ENCODE results near the gene CD4.

CD4 gene

DNA sequence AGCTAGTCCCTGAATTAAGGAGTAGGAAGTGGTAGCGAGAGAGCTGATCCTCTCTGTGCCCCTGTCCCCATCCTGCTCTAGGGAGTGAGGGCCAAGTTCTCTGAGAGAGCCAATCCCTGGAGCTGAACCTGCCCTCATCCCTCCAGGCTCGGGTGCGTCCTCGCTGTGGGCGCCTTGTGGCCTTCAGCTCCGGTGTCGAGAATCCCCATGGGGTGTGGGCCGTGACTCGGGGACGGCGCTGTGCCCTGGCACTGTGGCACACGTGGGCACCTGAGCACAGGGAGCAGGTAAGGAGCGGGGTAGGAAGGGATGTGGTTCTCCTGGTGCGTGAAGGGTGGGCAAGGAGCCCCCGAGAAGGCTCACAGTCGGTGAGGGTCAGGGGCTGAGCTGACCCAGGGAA is 49.5 kb downstream of the CD4 start:
- Histone ChIP-seq H3K4me1 (ENCODE audit: control insufficient read depth, insufficient read depth, low read length) (no peaks in the 10 kb centered on the region), H3K9me3 (ENCODE audit: control insufficient read depth, insufficient read depth, low read depth, low read length) (no peaks in the 10 kb centered on the region), H3K27ac (ENCODE audit: extremely low read depth, low read depth, low read length) (no peak overlapping the region), H3K36me3 (ENCODE audit: control insufficient read depth in 2 of 2, insufficient read depth in 1 of 2, low read length in 2 of 2) (peaks cover 14 to 89% of the 10 kb centered on the region in 2 experiments; a peak in 2 of 3 replicates), H3K4me3 (ENCODE audit: low read depth, low read length) (no peak overlapping the region)
- POLR2A ChIA-PET: interaction anchor here (1.7 to 6.5 kb wide), 3 partner anchors 9 to 13 kb away, joined by 6 to 62 read pairs (median 8); partner anchors contain the start of genes CDCA3 and USP5
- TF ChIP-seq, protein P1, sequence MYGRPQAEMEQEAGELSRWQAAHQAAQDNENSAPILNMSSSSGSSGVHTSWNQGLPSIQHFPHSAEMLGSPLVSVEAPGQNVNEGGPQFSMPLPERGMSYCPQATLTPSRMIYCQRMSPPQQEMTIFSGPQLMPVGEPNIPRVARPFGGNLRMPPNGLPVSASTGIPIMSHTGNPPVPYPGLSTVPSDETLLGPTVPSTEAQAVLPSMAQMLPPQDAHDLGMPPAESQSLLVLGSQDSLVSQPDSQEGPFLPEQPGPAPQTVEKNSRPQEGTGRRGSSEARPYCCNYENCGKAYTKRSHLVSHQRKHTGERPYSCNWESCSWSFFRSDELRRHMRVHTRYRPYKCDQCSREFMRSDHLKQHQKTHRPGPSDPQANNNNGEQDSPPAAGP (tag by site-specific recombination; IDR thresholded peaks at IDR 0.05): no peak
- TF ChIP-seq, protein P2, sequence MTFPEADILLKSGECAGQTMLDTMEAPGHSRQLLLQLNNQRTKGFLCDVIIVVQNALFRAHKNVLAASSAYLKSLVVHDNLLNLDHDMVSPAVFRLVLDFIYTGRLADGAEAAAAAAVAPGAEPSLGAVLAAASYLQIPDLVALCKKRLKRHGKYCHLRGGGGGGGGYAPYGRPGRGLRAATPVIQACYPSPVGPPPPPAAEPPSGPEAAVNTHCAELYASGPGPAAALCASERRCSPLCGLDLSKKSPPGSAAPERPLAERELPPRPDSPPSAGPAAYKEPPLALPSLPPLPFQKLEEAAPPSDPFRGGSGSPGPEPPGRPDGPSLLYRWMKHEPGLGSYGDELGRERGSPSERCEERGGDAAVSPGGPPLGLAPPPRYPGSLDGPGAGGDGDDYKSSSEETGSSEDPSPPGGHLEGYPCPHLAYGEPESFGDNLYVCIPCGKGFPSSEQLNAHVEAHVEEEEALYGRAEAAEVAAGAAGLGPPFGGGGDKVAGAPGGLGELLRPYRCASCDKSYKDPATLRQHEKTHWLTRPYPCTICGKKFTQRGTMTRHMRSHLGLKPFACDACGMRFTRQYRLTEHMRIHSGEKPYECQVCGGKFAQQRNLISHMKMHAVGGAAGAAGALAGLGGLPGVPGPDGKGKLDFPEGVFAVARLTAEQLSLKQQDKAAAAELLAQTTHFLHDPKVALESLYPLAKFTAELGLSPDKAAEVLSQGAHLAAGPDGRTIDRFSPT (tag by site-specific recombination; IDR thresholded peaks at IDR 0.05): peak; percentile 63
- CTCF ChIA-PET: interaction anchor here (0.7 to 2.0 kb wide), 3 partner anchors 13 to 115 kb away, joined by 3 to 9 read pairs (median 4); partner anchors contain the start of genes COPS7A and MLF2

DNA sequence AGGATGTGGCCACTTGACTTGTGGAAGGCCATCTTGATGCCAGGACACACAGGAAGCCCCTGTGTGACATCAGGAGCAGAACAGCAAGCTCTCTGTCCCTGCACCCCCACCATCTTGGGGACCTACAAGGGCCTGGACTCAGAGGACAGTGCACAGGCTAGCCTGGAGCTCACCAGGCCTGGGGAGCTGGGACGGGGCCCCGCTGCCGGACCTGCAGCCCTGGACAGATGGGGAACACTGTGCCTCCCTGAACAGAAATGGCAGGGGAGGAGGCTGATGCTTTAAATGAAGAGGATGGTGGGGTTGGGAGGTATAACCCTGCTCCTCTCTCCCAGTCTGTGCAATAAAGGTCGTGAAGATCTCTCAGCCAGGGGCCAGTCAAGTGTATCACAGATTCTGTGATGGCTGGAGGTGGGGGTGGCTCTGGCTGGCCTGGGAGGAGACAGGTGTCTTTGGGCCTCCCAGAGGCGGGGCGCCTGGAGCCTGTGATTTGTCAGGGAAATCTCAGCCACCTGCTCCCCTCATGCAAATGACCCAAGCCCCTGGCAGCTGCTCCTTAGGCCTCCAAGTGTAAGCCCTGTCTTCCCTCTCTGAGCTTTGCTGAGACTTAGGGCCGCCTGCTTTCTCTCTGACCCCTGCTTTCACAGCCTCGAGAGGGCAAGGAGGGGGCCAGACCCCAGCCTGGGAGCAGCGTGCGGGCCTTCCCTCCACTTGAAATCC is 50.3 kb downstream of the CD4 start:
- TF ChIP-seq ZBTB48 (tag by site-specific recombination; IDR thresholded peaks at IDR 0.05) (no peak), ZNF239 (tag by site-specific recombination; IDR thresholded peaks at IDR 0.05) (no peak), TCF7L2 (IDR thresholded peaks at IDR 0.05; ENCODE audit: borderline replicate concordance, low read depth, low read length) (no peak), ZNF600 (tag by site-specific recombination; IDR thresholded peaks at IDR 0.05) (no peak), MZF1 (tag by site-specific recombination; IDR thresholded peaks at IDR 0.05; ENCODE audit: borderline replicate concordance) (no peak), ZNF701 (tag by site-specific recombination; IDR thresholded peaks at IDR 0.05) (no peak), FEZF1 (tag by site-specific recombination; IDR thresholded peaks at IDR 0.05) (no peak), ZSCAN16 (tag by site-specific recombination; IDR thresholded peaks at IDR 0.05) (no peak), ZNF2 (tag by site-specific recombination; IDR thresholded peaks at IDR 0.05) (no peak), ZNF776 (tag by site-specific recombination; IDR thresholded peaks at IDR 0.05; ENCODE audit: borderline replicate concordance) (no peak), ZNF843 (tag by site-specific recombination; IDR thresholded peaks at IDR 0.05) (no peak)
- TF ChIP-seq, protein P3, sequence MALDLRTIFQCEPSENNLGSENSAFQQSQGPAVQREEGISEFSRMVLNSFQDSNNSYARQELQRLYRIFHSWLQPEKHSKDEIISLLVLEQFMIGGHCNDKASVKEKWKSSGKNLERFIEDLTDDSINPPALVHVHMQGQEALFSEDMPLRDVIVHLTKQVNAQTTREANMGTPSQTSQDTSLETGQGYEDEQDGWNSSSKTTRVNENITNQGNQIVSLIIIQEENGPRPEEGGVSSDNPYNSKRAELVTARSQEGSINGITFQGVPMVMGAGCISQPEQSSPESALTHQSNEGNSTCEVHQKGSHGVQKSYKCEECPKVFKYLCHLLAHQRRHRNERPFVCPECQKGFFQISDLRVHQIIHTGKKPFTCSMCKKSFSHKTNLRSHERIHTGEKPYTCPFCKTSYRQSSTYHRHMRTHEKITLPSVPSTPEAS (tag by site-specific recombination; IDR thresholded peaks at IDR 0.05): no peak
- POLR2A ChIA-PET: interaction anchor here (1.2 to 6.5 kb wide), 5 partner anchors 9 to 87 kb away, joined by 3 to 62 read pairs (median 6); partner anchors contain the start of genes CDCA3, MLF2 and USP5
- no peaks in the 10 kb centered on the region for H3K4me1 ChIP-seq (ENCODE audit: control insufficient read depth, insufficient read depth, low read length)
- CTCF ChIA-PET: interaction anchor here (1.0 to 2.0 kb wide), 3 partner anchors 9 to 87 kb away, joined by 3 to 9 read pairs (median 5); partner anchors contain the start of gene MLF2
- no peak overlapping the region for H3K4me3 ChIP-seq (ENCODE audit: low read depth, low read length)
- no peak overlapping the region for H3K27ac ChIP-seq (ENCODE audit: extremely low read depth, low read depth, low read length)
- peaks cover 18 to 88% of the 10 kb centered on the region in 2 experiments; a peak in 2 of 3 replicates for H3K36me3 ChIP-seq (ENCODE audit: control insufficient read depth in 2 of 2, insufficient read depth in 1 of 2, low read length in 2 of 2)
- H3K9me3 ChIP-seq (ENCODE audit: control insufficient read depth, insufficient read depth, low read depth, low read length): no peaks in the 10 kb centered on the region

DNA sequence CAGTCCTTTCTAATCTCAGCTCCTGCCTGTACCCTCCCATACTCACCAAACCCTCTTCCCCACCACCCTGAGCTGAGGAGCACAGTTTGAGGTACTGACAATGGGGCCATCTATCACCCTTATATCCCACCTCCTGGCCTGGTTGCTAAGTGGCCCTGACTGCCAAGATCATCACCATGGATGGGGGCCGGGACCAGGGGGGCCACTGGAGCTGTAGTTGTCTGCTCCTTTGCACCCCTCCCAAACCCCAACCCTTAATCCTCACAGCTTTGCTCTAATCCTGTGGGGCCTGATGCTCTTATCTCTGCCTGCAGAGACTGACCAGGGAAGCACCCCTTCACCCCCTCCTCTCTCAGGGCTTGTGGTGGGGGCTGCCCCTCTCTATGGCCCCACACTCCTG is 51.0 kb downstream of the CD4 start:
- CTCF ChIA-PET: interaction anchor here (1.0 to 2.0 kb wide), 4 partner anchors 8 to 87 kb away, joined by 3 to 9 read pairs (median 4); partner anchors contain the start of genes MLF2 and USP5
- Histone ChIP-seq H3K27ac (ENCODE audit: extremely low read depth, low read depth, low read length) (no peak overlapping the region), H3K4me1 (ENCODE audit: control insufficient read depth, insufficient read depth, low read length) (no peaks in the 10 kb centered on the region), H3K4me3 (ENCODE audit: low read depth, low read length) (no peak overlapping the region), H3K9me3 (ENCODE audit: control insufficient read depth, insufficient read depth, low read depth, low read length) (no peaks in the 10 kb centered on the region), H3K36me3 (ENCODE audit: control insufficient read depth in 2 of 2, insufficient read depth in 1 of 2, low read length in 2 of 2) (peaks cover 11 to 90% of the 10 kb centered on the region in 2 experiments; a peak in 2 of 3 replicates)
- POLR2A ChIA-PET: interaction anchor here (0.8 to 6.5 kb wide), 6 partner anchors 9 to 87 kb away, joined by 3 to 62 read pairs (median 6); partner anchors contain the start of genes CDCA3, MLF2, PTMS and USP5
- TF ChIP-seq GLI2 (tag by site-specific recombination; IDR thresholded peaks at IDR 0.05; ENCODE audit: borderline replicate concordance, low read depth): no peak
- TF ChIP-seq FEZF1 (tag by site-specific recombination; IDR thresholded peaks at IDR 0.05): no peak
- peak; percentile 17; the same call in 1 of the 2 replicates for TF ChIP-seq GLIS1 (tag by site-specific recombination; IDR thresholded peaks at IDR 0.05)
- TF ChIP-seq REPIN1 (tag by site-specific recombination; IDR thresholded peaks at IDR 0.05; ENCODE audit: low read depth): no peak
- TF ChIP-seq GLIS2 (tag by site-specific recombination; IDR thresholded peaks at IDR 0.05): peak; percentile 35; the same call in 1 of the 2 replicates
- no peak for TF ChIP-seq ZNF394 (tag by site-specific recombination; IDR thresholded peaks at IDR 0.05; ENCODE audit: borderline replicate concordance)
- TF ChIP-seq, protein P4, sequence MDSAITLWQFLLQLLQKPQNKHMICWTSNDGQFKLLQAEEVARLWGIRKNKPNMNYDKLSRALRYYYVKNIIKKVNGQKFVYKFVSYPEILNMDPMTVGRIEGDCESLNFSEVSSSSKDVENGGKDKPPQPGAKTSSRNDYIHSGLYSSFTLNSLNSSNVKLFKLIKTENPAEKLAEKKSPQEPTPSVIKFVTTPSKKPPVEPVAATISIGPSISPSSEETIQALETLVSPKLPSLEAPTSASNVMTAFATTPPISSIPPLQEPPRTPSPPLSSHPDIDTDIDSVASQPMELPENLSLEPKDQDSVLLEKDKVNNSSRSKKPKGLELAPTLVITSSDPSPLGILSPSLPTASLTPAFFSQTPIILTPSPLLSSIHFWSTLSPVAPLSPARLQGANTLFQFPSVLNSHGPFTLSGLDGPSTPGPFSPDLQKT (IDR thresholded peaks at IDR 0.05; ENCODE audit: borderline replicate concordance, low read depth, low read length): no peak
- TF ChIP-seq, protein P5, sequence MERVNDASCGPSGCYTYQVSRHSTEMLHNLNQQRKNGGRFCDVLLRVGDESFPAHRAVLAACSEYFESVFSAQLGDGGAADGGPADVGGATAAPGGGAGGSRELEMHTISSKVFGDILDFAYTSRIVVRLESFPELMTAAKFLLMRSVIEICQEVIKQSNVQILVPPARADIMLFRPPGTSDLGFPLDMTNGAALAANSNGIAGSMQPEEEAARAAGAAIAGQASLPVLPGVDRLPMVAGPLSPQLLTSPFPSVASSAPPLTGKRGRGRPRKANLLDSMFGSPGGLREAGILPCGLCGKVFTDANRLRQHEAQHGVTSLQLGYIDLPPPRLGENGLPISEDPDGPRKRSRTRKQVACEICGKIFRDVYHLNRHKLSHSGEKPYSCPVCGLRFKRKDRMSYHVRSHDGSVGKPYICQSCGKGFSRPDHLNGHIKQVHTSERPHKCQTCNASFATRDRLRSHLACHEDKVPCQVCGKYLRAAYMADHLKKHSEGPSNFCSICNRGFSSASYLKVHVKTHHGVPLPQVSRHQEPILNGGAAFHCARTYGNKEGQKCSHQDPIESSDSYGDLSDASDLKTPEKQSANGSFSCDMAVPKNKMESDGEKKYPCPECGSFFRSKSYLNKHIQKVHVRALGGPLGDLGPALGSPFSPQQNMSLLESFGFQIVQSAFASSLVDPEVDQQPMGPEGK (tag by site-specific recombination; IDR thresholded peaks at IDR 0.05): no peak
- TF ChIP-seq MZF1 (tag by site-specific recombination; IDR thresholded peaks at IDR 0.05; ENCODE audit: borderline replicate concordance): no peak
- no peak for TF ChIP-seq ZNF701 (tag by site-specific recombination; IDR thresholded peaks at IDR 0.05)
